Measurements from ENCODE around the gene NEK6.

Gene NEK6

GRCh38 chr9:124261736-124262648 is 4.2 kb downstream of the NEK6 start:
- no peak for DNase-seq (ENCODE audit: low read depth in 2 of 2)

- no peak for DNase-seq (ENCODE audit: low read depth in 2 of 2)
Measured at GRCh38 chr9:124262649-124262972, 4.9 kb downstream of the NEK6 start.

GRCh38 chr9:124263213-124263612 is 5.5 kb downstream of the NEK6 start:
- DNase-seq (ENCODE audit: low read depth in 2 of 2): no peak

GRCh38 chr9:124263800-124264426 is 6.2 kb downstream of the NEK6 start:
- no peak for DNase-seq (ENCODE audit: low read depth in 2 of 2)

- DNase-seq (ENCODE audit: low read depth in 2 of 2): no peak
Measured at GRCh38 chr9:124264823-124265233, 7.1 kb downstream of the NEK6 start.

- DNase-seq (ENCODE audit: low read depth in 2 of 2): no peak
Measured at GRCh38 chr9:124265551-124265950, 7.8 kb downstream of the NEK6 start.

- DNase-seq (ENCODE audit: low read depth in 2 of 2): no peak
Measured at GRCh38 chr9:124266139-124266825, 8.5 kb downstream of the NEK6 start.

GRCh38 chr9:124266826-124267201 is 9.1 kb downstream of the NEK6 start:
- DNase-seq (ENCODE audit: low read depth in 2 of 2): no peak

- no peak for DNase-seq (ENCODE audit: low read depth in 2 of 2)
Measured at GRCh38 chr9:124267271-124267807, 9.6 kb downstream of the NEK6 start.

GRCh38 chr9:124268248-124268647 is 10.5 kb downstream of the NEK6 start:
- DNase-seq (ENCODE audit: low read depth in 2 of 2): no peak

- no peak for DNase-seq (ENCODE audit: low read depth in 2 of 2)
Measured at GRCh38 chr9:124268661-124269060, 10.9 kb downstream of the NEK6 start.

- no peak for DNase-seq (ENCODE audit: low read depth in 2 of 2)
Measured at GRCh38 chr9:124269556-124269955, 11.8 kb downstream of the NEK6 start.

GRCh38 chr9:124270504-124271335 is 13.0 kb downstream of the NEK6 start:
- no peak for DNase-seq (ENCODE audit: low read depth in 2 of 2)

GRCh38 chr9:124271660-124272059 is 13.9 kb downstream of the NEK6 start:
- DNase-seq (ENCODE audit: low read depth in 2 of 2): no peak

GRCh38 chr9:124272118-124272517 is 14.4 kb downstream of the NEK6 start:
- no peak for DNase-seq (ENCODE audit: low read depth in 2 of 2)

GRCh38 chr9:124272979-124273378 is 15.2 kb downstream of the NEK6 start:
- no peak for DNase-seq (ENCODE audit: low read depth in 2 of 2)

- no peak for DNase-seq (ENCODE audit: low read depth in 2 of 2)
Measured at GRCh38 chr9:124273427-124274160, 15.8 kb downstream of the NEK6 start.

- DNase-seq (ENCODE audit: low read depth in 2 of 2): no peak
Measured at GRCh38 chr9:124274226-124274625, 16.5 kb downstream of the NEK6 start.

- no peak for DNase-seq (ENCODE audit: low read depth in 2 of 2)
Measured at GRCh38 chr9:124274738-124275137, 17.0 kb downstream of the NEK6 start.

- no peak for DNase-seq (ENCODE audit: low read depth in 2 of 2)
Measured at GRCh38 chr9:124277420-124277819, 19.7 kb downstream of the NEK6 start.

GRCh38 chr9:124278054-124278540 is 20.3 kb downstream of the NEK6 start:
- DNase-seq (ENCODE audit: low read depth in 2 of 2): no peak
